Colonic mucosa (tissue), 4 donors: ENCODE results near the gene RINT1. TPM values are rescaled to one million over a fixed set of nuclear protein-coding genes. Genes with fewer than 3 reads are reported as not detected.

ENCODE experiments used
- DNase-seq: peaks from one replicate; pipeline ENCODE4 v3.0.0-alpha.2; 2020
- H3K27ac ChIP-seq: fragments of 200-600 bp; one replicate; pipeline ENCODE4 v1.8.0; 2021
- H3K27me3 ChIP-seq: fragments of 200-600 bp; one replicate; pipeline ENCODE4 v1.8.0; 2021
- H3K36me3 ChIP-seq: fragments of 200-600 bp; one replicate; pipeline ENCODE4 v1.8.0; 2021
- H3K4me1 ChIP-seq: fragments of 200-600 bp; one replicate; pipeline ENCODE4 v1.8.0; 2021; ENCODE audit warnings: mild to moderate bottlenecking
- H3K4me3 ChIP-seq: fragments of 200-600 bp; one replicate; pipeline ENCODE4 v1.8.0; 2021
- H3K9ac ChIP-seq, 2 donors: one replicate each; pipeline ENCODE4 v1.7.0; 2013; ENCODE audit warnings: control low read depth in 2 of 2, low read depth in 2 of 2, low read length in 2 of 2
- H3K9me3 ChIP-seq: fragments of 200-600 bp; one replicate; pipeline ENCODE4 v1.8.0; 2021
- CTCF ChIP-seq: fragments of 200-600 bp; IDR thresholded peaks from one replicate; pipeline ENCODE4 v1.8.0; 2022; ENCODE audit warnings: antibody characterized with exemption, mild to moderate bottlenecking
- intact Hi-C: fragments of 100-400 bp; cut with DNase I; formaldehyde crosslinking; loops from one replicate; pipeline ENCODE4 v1.14.1; 2022
- total RNA-seq, 2 donors: library from RNA; stranded (reverse); fragmentation: NEBNext Ultra II Directional in 1 of 2; extraction: Animal tissue kit (Norgen Biotek cat#: 25700) in 1 of 2; gene quantifications; one replicate each; pipeline ENCODE4 v1.2.1, GENCODE V29; 2021
- donor health status: healthy.
- donor health status: DM: no; HTN: no; CAD: no.
- donor health status: DM: no; HTN: no; CAD: no.

The RINT1 gene
- total RNA-seq, 2 donors from 2014 or later, result 13.4 to 17.2 TPM

DNA sequence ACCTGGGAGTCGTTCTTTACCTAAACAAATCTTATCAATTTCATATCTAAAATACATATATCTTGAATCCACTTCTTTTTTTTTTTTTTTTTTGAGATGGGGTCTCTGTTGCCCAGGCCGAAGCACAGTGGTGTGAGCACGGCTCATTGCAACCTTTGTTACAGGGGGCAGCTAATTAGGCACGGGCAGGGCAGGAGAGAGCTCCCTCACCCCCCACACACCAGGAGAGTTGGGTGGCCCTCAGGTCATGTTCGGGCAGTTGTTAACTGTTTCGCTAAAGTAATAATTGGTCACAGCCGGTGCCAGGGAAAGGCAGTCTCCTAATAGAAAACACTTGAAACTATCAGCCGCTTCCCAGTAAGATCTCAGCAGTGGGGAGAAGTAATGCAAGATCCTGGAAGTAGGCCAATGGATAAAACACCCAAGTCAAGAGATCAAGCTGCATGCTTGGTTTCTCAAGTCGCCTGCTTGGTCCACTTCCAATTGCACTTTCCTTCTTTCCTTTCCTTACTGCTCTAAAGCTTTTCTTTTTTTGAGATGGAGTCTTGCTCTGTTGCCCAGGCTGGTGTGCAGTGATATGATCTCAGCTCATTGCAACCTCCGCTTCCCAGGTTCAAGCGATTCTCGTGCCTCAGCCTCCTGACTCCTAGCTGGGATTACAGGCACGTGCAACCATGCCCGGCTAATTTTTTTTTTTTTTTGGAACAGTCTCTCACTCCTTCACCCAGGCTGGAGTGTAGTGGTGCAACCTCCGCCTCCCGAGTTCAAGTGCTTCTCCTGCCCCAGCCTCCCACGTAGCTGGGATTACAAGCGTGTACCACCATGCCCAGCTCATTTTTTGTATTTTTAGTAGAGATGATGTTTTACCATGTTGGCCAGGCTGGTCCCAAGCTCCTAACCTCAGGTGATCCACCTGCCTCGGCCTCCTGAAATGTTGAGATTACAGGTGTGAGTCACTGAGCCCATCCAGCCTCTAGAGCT, 70.6 kb downstream of the RINT1 start:
- Histone ChIP-seq H3K9ac (no peak overlapping the region), H3K9me3 (no peaks in the 10 kb centered on the region), H3K27ac (no peak overlapping the region), H3K4me1 (no peaks in the 10 kb centered on the region), H3K27me3 (no peaks in the 10 kb centered on the region), H3K36me3 (no peaks in the 10 kb centered on the region), H3K4me3 (no peak overlapping the region)
- intact Hi-C loops, result no loop called here
- no peak for TF ChIP-seq CTCF
- DNase-seq, result no peak

- no peak overlapping the region for H3K4me3 ChIP-seq
- H3K9ac ChIP-seq, result no peak overlapping the region
- no peaks in the 10 kb centered on the region for H3K9me3 ChIP-seq
- H3K36me3 ChIP-seq, result no peaks in the 10 kb centered on the region
- TF ChIP-seq CTCF, result no peak
- no peak overlapping the region for H3K27ac ChIP-seq
- no peak for DNase-seq
- H3K27me3 ChIP-seq, result no peaks in the 10 kb centered on the region
- intact Hi-C loops, result no loop called here
- no peaks in the 10 kb centered on the region for H3K4me1 ChIP-seq
Measured at GRCh38 chr7:105610165-105610930, 78.3 kb downstream of the RINT1 start.

DNA sequence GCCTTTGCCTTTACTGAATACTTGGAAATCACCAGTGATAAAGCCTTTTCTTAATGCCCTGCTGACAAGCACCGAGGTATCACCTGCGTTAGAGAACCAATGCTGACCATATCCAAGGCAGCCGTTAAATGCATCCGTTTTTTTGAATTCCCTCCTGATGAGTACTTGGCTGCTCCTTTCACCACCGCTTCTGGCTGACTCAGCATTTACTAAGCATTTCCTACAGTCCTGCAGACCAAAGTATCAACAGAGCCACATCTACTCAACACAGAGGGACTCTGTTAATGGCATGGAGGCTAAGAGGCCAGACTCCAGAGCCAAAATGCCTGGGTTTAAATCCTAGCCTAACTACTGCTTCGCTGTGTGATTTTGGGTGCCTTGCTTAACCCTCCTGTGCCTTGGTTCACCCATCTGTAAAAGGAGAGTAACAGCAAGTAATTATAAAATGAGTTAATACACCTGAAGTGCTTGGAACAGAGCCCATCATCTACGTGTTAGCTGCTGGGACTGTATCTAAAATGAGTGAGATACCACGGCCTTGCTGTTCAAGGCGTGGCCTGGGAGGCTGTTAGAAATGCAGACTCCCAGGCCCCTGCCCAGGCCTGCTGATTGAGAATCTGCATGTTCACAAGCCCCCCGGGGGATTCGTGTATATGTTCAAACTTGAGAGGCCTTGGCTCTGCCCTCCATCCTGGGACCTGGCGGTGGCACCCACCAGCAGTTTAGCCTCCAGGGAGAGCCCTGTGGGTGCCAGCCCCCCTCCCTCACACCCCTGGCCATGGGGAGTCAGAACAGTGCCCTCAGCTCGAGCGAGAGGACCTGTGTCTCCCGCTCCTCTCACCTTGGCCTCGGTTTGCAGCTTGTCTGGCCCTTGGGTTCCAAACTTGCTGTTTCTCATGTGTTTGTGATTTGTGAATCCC, 80.1 kb downstream of the RINT1 start:
- no peaks in the 10 kb centered on the region for H3K4me1 ChIP-seq
- intact Hi-C loops, result no loop called here
- no peaks in the 10 kb centered on the region for H3K27me3 ChIP-seq
- H3K9me3 ChIP-seq, result no peaks in the 10 kb centered on the region
- DNase-seq, result no peak
- H3K27ac ChIP-seq, result no peak overlapping the region
- no peaks in the 10 kb centered on the region for H3K36me3 ChIP-seq
- no peak overlapping the region for H3K4me3 ChIP-seq
- TF ChIP-seq CTCF, result no peak
- no peak overlapping the region for H3K9ac ChIP-seq

DNA sequence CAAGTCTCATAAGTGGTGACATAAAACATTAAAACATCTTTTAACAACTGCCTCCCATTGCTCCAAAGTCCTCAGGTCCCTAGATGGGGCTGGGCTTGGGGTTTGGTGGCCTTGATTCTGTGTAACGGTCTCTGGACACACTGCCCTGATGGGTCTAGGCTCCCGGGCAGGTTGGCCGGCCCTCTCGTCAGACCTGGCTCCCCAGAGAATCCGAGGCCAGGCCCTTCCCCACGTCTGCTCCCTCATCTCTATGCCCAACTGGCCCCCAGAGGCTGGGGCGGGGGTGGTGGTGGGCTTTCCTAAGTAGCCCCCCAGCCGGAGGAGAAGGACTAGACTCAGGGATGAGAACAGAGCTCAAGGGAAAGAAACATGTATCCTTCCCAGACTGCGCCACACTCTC, 80.8 kb downstream of the RINT1 start:
- Histone ChIP-seq H3K4me3 (no peak overlapping the region), H3K36me3 (no peaks in the 10 kb centered on the region), H3K9ac (no peak overlapping the region), H3K9me3 (no peaks in the 10 kb centered on the region), H3K27ac (no peak overlapping the region), H3K4me1 (no peaks in the 10 kb centered on the region), H3K27me3 (no peaks in the 10 kb centered on the region)
- no peak for DNase-seq
- TF ChIP-seq CTCF, result no peak
- intact Hi-C loops, result no loop called here
